Common myeloid progenitor, CD34-positive (primary cell): Measurements from ENCODE around the gene ST6GALNAC6.

Experiments used
- CTCF ChIA-PET: fragments of 350-600 bp; sonication (Branson Sonifier 250); formaldehyde crosslinking; loops from one replicate; lab custom pipeline; 2021; ENCODE audit warnings: antibody characterized with exemption; lab: Charles Lee
- POLR2A ChIA-PET: fragments of 350-600 bp; sonication (Branson Sonifier 250); formaldehyde crosslinking; loops from one replicate; lab custom pipeline; 2021; ENCODE audit warnings: antibody characterized with exemption; lab: Charles Lee
- DNase-seq, 3 donors: peaks; one replicate each; pipeline versions ENCODE4 v3.0.0 to v3.0.0-alpha.2; 2013
- H3K27ac ChIP-seq, 2 experiments: 1 replicate in 1 of 2; 2 replicates in 1 of 2; pipeline ENCODE4 v1.7.0; 2013; ENCODE audit warnings: inconsistent platforms in 2 of 2, low read length in 2 of 2, mild to moderate bottlenecking in 2 of 2, low read depth in 1 of 2, moderate library complexity in 1 of 2; ENCODE audit not compliant: severe bottlenecking in 2 of 2, insufficient read depth in 1 of 2, poor library complexity in 1 of 2
- H3K27me3 ChIP-seq, 5 experiments: replicated peaks in 2 of 5; 1 replicate in 3 of 5; 2 replicates in 2 of 5; pipeline versions ENCODE4 v1.6.1 to v1.7.0; 2013; ENCODE audit warnings: low read length in 4 of 5, mild to moderate bottlenecking in 2 of 5, moderate library complexity in 2 of 5, inconsistent platforms in 1 of 5; ENCODE audit not compliant: insufficient read depth in 5 of 5, control insufficient read depth in 4 of 5
- H3K36me3 ChIP-seq, 4 experiments: 1 replicate in 2 of 4; 2 replicates in 2 of 4; pipeline versions ENCODE4 v1.6.1 to v1.7.0; 2013; ENCODE audit warnings: low read length in 3 of 4, control low read depth in 1 of 4, mild to moderate bottlenecking in 1 of 4; ENCODE audit not compliant: control insufficient read depth in 4 of 4, insufficient read depth in 4 of 4
- H3K4me1 ChIP-seq, 4 experiments: 1 replicate in 3 of 4; 2 replicates in 1 of 4; pipeline versions ENCODE4 v1.6.1 to v1.7.1; 2013; ENCODE audit warnings: low read length in 3 of 4, mild to moderate bottlenecking in 3 of 4, control low read depth in 1 of 4, inconsistent platforms in 1 of 4, moderate library complexity in 1 of 4; ENCODE audit not compliant: control insufficient read depth in 4 of 4, insufficient read depth in 4 of 4; ENCODE audit errors: control extremely low read depth in 1 of 4
- H3K4me3 ChIP-seq, 7 experiments: 1 replicate in 4 of 7; 2 replicates in 3 of 7; pipeline versions ENCODE4 v1.5.1 to v1.7.0; 2013; ENCODE audit warnings: mild to moderate bottlenecking in 7 of 7, low read length in 6 of 7, moderate library complexity in 6 of 7, inconsistent platforms in 2 of 7, low read depth in 2 of 7, control low read depth in 1 of 7; ENCODE audit not compliant: insufficient read depth in 4 of 7, control insufficient read depth in 1 of 7; ENCODE audit errors: extremely low read depth in 1 of 7
- H3K9me3 ChIP-seq, 5 experiments: 1 replicate in 4 of 5; 2 replicates in 1 of 5; pipeline versions ENCODE4 v1.6.1 to v1.7.1; 2013; ENCODE audit warnings: low read length in 4 of 5, mild to moderate bottlenecking in 2 of 5, inconsistent platforms in 1 of 5, low read depth in 1 of 5, moderate library complexity in 1 of 5; ENCODE audit not compliant: control insufficient read depth in 4 of 5, insufficient read depth in 2 of 5; ENCODE audit errors: control extremely low read depth in 1 of 5
- WGBS: methylation state at CpG from one replicate; pipeline ENCODE4 v1.1.5; 2013; ENCODE audit not compliant: insufficient coverage; 5-methylcytosine and 5-hydroxymethylcytosine counted together

ST6GALNAC6 gene

GRCh38 chr9:127918183-127919107 is 19.0 kb upstream of the ST6GALNAC6 start:
- Histone ChIP-seq H3K4me1 (peaks cover 2 to 59% (median 51%) of the 10 kb centered on the region in 4 experiments), H3K9me3 (no peaks in the 10 kb centered on the region), H3K4me3 (no peak overlapping the region), H3K27ac (no peak overlapping the region), H3K36me3 (peaks cover 0 to 10% (median 5%) of the 10 kb centered on the region in 4 experiments), H3K27me3 (peaks cover 0 to 5% (median 2%) of the 10 kb centered on the region in 5 experiments)
- CTCF ChIA-PET: interaction anchor here (0.9 to 5.7 kb wide), 11 partner anchors 19 to 330 kb away, joined by 3 to 41 read pairs (median 7); partner anchors contain the start of gene ST6GALNAC6
- POLR2A ChIA-PET: interaction anchor here (3.4 kb wide), 1 partner anchor 20 kb away, joined by 15 read pairs; the partner anchor contains the start of gene ST6GALNAC6
- peak in 1 of 3 donors; percentile 47 for DNase-seq
- 75% methylated on average over 5 of the region's 8 CpGs for WGBS

- no peak overlapping the region for H3K27ac ChIP-seq
- H3K4me1 ChIP-seq: peaks cover 2 to 64% (median 51%) of the 10 kb centered on the region in 4 experiments
- CTCF ChIA-PET: interaction anchor here (0.8 to 4.4 kb wide), 9 partner anchors 13 to 148 kb away, joined by 3 to 15 read pairs (median 5); partner anchors contain the start of gene ST6GALNAC6
- 50% methylated on average over 6 of the region's 6 CpGs for WGBS
- DNase-seq: no peak
- peaks cover 0 to 5% (median 0%) of the 10 kb centered on the region in 5 experiments for H3K27me3 ChIP-seq
- POLR2A ChIA-PET: interaction anchor here (0.5 to 3.4 kb wide), 4 partner anchors 19 to 348 kb away, joined by 3 to 15 read pairs (median 8); partner anchors contain the start of gene ST6GALNAC6
- no peaks in the 10 kb centered on the region for H3K9me3 ChIP-seq
- H3K4me3 ChIP-seq: peak overlapping the region in 4 of 7 experiments; percentile 40 to 94 (median 52)
- H3K36me3 ChIP-seq: peaks cover 0 to 15% (median 10%) of the 10 kb centered on the region in 4 experiments
Observed at GRCh38 chr9:127917603-127918002, 18.2 kb upstream of the ST6GALNAC6 start.

- H3K27me3 ChIP-seq: peaks cover 0 to 2% (median 0%) of the 10 kb centered on the region in 5 experiments
- WGBS: under 1% methylated on average over 44 of the region's 71 CpGs
- peak; percentile 85 to 91 (median 91) for DNase-seq
- peaks cover 0 to 21% (median 13%) of the 10 kb centered on the region in 4 experiments for H3K36me3 ChIP-seq
- no peaks in the 10 kb centered on the region for H3K9me3 ChIP-seq
- CTCF ChIA-PET: interaction anchor here (0.8 to 4.4 kb wide), 14 partner anchors 11 to 147 kb away, joined by 3 to 15 read pairs (median 4); partner anchors contain the start of gene ST6GALNAC6
- peak within 1 kb of the TSS; percentile 41 to 94 (median 77) for H3K4me3 ChIP-seq
- POLR2A ChIA-PET: interaction anchor here (0.5 to 3.4 kb wide), 5 partner anchors 19 to 348 kb away, joined by 3 to 15 read pairs (median 5); partner anchors contain the start of gene ST6GALNAC6
- H3K4me1 ChIP-seq: peaks cover 2 to 62% (median 48%) of the 10 kb centered on the region in 4 experiments
- H3K27ac ChIP-seq: peak within 1 kb of the TSS in 1 of 2 experiments; percentile 66
Observed at GRCh38 chr9:127916720-127917581, 17.5 kb upstream of the ST6GALNAC6 start, which contains the start of gene ST6GALNAC4. Gene ST6GALNAC4 (minus strand): TSS chr9:127917041. CDS start chr9:127916419, 622 bp downstream.

GRCh38 chr9:127915801-127916719 is 16.7 kb upstream of the ST6GALNAC6 start:
- H3K27me3 ChIP-seq: no peaks in the 10 kb centered on the region
- DNase-seq: peak; percentile 77 to 97 (median 96)
- CTCF ChIA-PET: interaction anchor here (0.7 to 4.1 kb wide), 14 partner anchors 10 to 327 kb away, joined by 3 to 15 read pairs (median 5); partner anchors contain the start of genes ST6GALNAC6 and TOR2A
- H3K36me3 ChIP-seq: peaks cover 2 to 25% (median 17%) of the 10 kb centered on the region in 4 experiments
- peak overlapping the region in 1 of 2 experiments; percentile 66 for H3K27ac ChIP-seq
- POLR2A ChIA-PET: interaction anchor here (1.1 to 3.4 kb wide), 5 partner anchors 13 to 131 kb away, joined by 3 to 15 read pairs (median 7); partner anchors contain the start of genes CDK9 and ST6GALNAC6
- H3K9me3 ChIP-seq: no peaks in the 10 kb centered on the region
- 6% methylated on average over 19 of the region's 27 CpGs for WGBS
- peak overlapping the region; percentile 41 to 94 (median 77) for H3K4me3 ChIP-seq
- peaks cover 2 to 56% (median 41%) of the 10 kb centered on the region in 4 experiments for H3K4me1 ChIP-seq

GRCh38 chr9:127915325-127915752 is 15.9 kb upstream of the ST6GALNAC6 start:
- Histone ChIP-seq H3K9me3 (no peaks in the 10 kb centered on the region), H3K4me3 (peak overlapping the region in 4 of 7 experiments; percentile 9 to 74 (median 35)), H3K36me3 (peaks cover 2 to 30% (median 21%) of the 10 kb centered on the region in 4 experiments), H3K27ac (no peak overlapping the region), H3K27me3 (no peaks in the 10 kb centered on the region), H3K4me1 (peaks cover 2 to 56% (median 41%) of the 10 kb centered on the region in 4 experiments)
- CTCF ChIA-PET: interaction anchor here (0.7 to 4.1 kb wide), 12 partner anchors 9 to 327 kb away, joined by 3 to 15 read pairs (median 4); partner anchors contain the start of genes ST6GALNAC6 and TOR2A
- POLR2A ChIA-PET: interaction anchor here (1.1 to 3.4 kb wide), 5 partner anchors 12 to 130 kb away, joined by 3 to 15 read pairs (median 7); partner anchors contain the start of genes CDK9 and ST6GALNAC6
- no peak for DNase-seq
- WGBS: 88% methylated on average over 2 of the region's 5 CpGs
